HG02973 (cell line): ENCODE measurements around the gene SMURF2.
"Not testable (repeated sequence)": the region's sequence is repeated elsewhere in the genome, so short reads cannot be mapped to it uniquely, and the experiment has no call there.

Experiments used
- ATAC-seq: cut with Tn5 transposase; IDR thresholded peaks from one replicate; pipeline ENCODE4 v1.9.1; 2021; ENCODE audit warnings: moderate library complexity; ENCODE audit not compliant: unreplicated experiment

The SMURF2 gene

DNA sequence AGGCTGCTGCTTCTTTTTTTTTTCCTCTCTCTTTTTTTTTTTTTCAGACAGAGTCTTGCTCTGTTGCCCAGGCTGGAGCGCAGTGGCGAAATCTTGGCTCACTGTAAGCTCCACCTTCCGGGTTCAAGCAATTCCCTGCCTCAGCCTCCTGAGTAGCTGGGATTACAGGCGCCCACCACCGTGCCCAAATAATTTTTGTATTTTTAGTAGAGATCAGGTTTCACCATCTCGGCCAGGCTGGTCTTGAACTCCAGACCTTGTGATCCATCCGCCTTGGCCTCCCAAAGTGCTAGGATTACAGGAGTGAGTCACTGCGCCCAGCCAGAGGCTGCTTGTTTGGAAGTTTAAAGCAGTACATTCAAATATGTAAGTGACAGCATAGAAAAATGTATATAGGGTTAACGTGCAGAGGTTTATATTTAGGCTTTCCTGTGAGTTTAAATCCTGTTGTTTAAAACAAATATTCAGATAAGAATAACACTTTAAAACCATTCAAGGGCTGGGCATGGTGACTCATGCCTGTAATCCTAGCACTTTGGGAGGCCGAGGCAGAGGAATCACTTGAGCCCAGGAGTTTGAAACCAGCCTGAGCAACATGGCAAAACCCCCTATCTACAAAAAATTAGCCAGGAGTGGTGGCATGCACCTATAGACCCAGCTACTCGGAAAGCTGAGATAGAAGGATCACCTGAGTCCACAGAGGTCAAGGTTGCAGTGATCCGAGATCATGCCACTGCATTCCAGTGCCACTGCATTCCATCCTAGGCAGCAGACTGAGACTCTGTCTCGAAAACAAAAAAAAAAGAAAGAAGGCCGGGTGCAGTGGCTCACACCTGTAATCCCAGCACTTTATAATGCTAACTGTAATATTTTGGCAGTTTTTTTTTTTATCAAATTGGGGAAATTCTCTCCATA lies 6.0 kb upstream of the SMURF2 start:
- ATAC-seq = not testable (repeated sequence)

DNA sequence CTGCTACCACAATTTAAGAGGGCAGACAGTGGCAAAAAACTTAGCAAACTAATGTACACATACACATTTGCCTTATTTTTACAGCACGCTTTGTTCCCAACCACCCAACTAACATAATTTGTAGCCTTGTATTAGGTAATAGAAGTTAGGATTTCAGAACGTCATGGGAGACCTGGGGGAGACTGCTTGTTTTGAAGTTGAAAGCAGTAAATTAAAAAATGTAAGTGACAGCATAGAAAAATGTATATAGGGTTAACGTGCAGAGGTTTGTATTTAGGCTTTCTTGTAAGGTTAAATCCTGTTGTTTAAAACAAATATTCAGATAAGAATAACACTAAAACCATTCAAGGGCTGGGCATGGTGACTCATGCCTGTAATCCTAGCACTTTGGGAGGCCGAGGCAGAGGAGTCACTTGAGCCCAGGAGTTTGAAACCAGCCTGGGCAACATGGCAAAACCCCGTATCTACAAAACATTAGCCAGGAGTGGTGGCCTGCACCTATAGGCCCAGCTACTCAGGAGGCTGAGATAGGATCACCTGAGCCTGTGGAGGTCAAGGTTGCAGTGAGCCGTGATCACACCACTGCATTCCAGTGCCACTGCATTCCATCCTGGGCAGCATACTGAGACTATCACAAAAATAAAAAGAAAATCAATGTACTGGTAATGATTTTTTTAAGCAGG lies 2.3 kb upstream of the SMURF2 start:
- not testable (repeated sequence) for ATAC-seq

DNA sequence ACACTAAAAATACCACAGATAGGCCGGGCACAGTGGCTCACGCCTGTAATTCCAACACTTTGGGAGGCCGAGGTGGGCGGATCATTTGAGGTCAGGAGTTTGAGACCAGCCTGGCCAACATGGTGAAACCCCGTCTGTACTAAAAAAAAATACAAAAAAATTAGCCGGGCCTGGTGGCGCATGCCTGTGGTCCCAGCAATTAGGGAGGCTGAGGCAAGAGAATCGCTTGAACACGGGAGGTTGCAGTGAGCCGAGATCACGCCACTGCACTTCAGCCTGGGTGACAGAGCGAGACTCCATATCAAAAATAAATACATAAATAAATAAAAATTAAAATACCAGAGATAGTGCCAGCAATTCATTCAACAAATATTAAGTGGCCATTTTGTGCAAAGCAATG lies 1.7 kb upstream of the SMURF2 start:
- not testable (repeated sequence) for ATAC-seq

DNA sequence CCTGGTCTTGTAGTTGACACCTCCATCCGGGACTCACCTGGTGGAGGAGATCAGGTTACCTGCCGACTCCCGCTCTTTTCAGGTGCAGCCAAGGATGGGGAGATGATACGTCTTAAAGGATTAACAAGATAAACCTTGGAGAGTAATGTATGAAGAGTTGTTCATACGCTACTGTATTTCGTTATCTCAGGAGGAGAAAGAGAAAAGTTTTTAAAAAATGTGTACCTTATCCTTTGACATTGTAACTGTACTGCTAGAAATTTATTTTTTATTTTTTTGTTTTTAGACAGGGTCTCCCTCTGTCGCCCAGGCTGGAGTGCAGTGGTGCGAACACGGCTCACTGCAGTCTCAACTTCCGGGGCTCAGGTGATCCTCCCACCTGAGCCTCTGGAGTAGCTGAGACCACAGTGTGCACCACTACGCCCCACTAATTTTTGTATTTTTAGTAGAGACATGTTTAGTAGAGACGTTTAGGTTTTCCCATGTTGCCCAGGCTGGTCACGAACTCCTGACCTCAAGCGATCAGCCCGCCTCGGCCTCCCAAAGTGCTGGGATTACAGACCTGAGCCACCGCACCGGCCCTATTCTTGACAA lies 764 bp upstream of the SMURF2 start:
- ATAC-seq = no peak

DNA sequence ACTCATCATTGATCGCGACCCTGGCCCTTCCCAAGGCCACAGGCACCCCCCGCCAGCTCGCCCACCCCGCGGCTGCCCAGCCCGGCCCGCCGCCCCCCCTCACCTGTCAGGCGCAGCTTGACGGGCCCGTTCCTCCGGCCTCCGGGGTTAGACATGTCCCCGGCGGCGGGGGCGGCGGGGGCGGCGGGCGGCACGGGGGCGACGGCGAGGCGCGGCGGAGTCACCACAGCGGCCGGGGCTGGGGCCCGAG lies 456 bp downstream of the SMURF2 start:
- no peak for ATAC-seq

DNA sequence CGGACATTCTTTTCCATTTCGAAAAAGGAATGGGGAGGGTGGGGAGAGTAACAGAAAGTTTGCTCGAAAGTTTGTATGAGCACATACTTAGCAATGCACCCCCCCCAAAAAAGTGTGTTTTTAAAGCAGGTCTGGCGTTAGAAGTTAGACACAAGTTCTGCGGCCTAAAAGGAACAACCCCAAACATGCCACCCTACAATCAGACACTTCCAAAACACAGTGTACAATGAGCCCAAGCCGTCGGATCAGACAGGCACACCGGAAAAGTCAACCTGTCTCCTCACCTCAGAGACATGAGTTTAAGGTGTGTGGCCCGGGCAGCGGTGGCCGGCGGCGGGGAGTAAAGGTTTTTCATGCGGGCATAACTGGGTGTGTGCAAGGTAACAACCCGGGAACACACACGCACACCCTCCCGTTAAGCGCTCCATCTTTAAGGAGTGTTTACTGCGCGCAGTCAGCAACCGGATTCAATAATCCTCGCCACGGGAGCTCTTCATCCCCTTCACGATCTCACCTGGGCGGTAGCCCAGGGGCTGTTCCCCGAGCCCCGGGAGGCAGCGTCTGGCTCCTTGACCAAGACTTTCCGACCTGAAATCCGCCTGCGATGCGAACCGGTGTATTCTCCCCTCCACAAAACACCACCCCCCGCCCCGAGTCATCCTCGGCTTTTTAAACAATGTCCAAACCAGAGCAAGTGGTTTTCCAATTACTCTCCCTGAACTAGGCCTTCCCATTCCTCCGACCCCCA lies 955 bp downstream of the SMURF2 start:
- peak; percentile 15 for ATAC-seq

DNA sequence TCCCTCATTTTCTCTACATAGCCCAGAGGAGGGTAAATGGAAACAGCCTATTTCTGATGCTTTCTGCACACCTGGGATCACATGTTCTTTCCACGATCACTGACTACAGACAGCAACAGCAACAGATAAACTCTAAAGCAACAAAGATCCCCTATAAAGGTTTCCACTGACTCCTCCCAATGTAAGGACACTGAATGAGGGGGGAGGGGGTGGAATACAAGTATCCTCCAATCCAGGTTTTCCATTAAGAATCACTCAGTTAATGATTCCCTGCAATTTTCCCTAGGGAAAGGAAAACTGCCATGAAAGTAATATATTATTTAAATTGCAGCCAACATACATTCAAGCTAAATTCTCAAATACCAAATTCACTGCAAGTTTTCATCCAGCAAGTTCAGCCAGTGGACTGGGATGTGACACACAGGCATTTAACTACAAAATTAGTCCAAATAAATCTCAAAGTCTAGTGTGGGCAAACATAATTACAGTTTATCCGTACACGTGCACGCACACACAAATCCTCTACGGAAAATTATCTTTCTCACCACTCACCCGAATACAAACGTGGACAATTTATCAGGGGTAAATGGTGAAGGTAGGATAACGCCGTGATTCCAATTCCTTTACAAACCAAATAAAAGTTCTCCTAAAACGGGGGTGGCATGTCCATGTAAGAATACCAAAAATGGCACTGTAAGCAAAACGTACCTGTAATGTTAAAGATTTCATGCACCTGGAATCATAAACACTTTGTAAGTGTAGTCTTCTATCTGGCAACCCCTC lies 1.7 kb downstream of the SMURF2 start:
- not testable (repeated sequence) for ATAC-seq

DNA sequence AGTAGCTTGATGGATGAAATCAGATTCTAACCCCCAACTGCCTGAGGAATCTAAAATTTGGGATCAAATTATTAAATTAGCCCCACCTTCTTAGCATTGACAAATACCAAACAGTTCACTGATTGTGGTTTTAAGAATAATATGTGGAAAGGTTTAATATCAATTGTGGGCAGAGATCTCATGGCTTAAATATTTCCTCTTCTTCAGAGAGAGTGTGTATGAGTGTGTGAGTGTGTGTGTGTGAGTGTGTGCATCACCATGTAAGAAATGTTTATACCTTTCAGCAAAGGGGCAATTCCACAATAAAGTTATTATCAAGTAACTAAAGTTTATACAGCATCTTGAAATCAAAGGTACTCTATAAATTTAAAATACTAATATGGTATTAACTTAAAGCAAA lies 3.2 kb downstream of the SMURF2 start:
- ATAC-seq = no peak

DNA sequence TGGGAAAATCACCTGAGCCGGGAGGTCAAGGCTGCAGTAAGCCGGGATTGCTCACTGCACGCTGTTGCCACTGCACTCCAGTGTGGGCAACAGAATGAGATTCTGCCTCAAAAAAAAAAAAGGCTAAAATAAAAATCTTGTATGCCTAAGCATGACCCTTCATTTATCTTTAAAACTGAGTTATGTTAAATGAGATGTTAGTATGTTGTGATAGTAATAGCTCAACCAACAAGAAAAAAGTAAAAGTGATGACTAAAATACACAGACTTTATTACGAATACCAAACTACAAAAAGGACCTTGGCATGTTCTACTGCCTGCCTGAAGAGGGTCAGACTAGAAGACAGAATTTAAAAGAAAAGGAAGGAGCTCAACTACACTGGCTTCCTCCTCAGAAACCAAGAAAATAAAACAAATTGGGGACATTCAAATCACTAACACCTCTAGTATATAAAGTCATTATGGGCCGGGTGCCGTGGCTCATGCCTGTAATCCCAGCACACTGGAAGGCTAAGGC lies 4.4 kb downstream of the SMURF2 start:
- no peak for ATAC-seq

DNA sequence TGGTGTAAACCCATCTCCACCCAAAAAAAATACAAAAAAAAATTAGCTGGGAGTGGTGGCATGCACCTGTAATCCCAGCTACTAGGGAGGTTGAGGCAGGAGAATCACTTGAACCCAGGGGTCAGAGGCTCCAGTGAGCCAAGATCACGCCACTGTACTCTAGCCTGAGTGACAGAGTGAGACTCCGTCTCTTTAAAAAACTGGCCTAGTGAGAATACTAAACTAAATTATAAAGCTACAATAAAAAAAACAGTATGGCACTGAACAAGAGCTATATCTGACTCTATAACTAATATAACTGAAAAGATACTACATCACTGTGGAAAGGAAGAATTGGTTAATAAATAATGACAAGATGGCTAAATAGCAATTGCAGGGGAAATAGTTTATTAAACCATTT lies 6.4 kb downstream of the SMURF2 start:
- no peak for ATAC-seq

DNA sequence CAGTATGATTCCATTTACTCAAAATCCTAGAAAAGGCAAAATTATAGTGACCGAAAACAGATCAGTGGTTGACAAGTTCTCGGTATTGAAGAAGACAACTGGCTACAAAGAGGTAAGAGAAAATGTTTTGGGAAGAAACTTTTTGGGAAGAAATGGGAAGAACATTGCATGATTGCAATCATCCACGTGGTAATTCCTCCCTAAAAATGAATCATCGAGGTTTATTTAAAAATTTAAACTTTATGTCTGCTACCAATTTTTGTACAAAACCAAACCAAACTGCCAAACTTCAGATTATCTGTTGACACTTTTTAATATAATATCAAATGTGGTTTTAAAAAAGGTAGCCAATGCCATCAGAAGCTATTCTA lies 8.1 kb downstream of the SMURF2 start:
- ATAC-seq = no peak

DNA sequence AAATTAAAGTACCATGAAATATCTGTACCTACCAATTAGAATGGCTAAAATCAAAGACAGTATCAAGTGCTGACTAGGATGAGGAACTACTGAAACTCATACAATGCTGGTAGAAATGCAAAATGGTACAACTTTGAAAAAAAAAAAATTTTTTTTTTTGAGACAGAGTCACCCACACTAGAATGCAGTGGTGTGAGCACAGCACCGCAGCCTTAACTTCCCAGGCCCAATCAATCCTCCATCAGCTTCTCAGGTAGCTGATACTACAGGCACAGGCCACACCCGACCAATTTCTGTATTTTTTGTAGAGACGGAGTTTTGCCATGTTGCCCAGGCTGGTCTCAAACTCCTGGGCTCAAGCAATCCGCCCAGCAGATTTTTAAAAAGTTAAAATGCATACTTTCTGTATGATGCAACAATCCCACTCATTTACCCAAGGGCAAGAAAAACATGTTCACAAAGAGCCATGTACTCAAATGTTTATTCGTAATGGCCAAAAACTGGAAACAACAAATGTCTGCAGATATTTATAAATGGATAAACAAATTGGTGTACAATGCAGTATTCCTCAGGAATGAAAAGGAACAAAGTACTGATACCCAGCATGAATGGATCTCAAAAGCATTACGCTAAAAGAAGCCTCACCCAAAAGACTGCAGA lies 8.7 kb downstream of the SMURF2 start:
- no peak for ATAC-seq

DNA sequence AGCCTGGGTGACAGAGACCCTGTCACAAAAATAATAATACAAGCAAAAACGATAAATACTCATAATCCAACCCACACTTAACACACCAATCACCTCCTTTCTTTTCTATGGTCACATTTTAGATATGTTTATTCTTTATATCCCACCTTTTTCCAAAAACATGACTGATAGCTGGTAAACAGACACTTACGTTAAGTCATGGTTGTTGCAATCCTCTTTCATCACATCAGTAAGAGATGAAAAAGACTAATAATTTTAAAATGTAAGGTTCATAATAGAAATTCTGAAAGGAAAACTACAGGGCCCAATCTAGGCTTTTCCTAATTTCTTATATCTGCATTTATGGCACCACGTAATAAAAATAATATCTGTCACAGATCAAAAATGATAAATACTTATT lies 10.2 kb downstream of the SMURF2 start:
- no peak for ATAC-seq

DNA sequence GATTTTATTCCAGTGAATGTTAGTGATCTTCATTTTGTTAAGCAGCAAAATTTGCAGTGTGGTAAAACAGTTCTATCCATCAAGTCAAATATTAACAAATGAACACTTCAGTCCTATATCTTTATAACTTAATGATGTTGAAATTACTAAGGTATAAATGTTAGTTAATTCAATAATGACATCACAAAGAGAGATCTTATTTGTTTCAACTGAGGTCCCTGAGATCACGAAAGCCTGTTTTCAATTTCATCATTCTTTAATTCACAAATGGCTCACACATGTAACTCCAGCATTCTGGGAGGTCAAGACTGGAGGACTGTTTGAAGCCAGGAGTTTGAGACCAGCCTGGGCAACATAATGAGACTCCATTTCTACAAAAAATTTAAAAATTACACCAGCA lies 13.9 kb downstream of the SMURF2 start:
- ATAC-seq = no peak

DNA sequence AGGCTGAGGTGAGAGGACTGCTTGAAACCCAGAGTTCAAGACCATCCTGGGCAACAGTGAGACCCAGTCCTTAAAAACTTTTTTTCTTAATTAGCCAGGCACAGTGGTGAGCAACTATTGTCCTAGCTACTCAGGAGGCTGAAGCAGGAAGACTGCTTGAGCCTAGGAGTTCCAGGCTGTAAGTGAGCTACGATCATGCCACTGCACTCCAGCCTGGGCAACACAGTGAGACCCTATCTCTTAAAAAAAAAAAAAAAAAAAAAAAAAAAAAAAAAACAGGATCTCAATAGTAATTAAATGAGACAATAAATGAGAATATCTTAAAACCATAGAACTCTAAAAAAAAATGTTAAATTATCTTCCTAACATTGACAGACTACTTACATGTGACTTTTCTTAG lies 14.3 kb downstream of the SMURF2 start:
- no peak for ATAC-seq

DNA sequence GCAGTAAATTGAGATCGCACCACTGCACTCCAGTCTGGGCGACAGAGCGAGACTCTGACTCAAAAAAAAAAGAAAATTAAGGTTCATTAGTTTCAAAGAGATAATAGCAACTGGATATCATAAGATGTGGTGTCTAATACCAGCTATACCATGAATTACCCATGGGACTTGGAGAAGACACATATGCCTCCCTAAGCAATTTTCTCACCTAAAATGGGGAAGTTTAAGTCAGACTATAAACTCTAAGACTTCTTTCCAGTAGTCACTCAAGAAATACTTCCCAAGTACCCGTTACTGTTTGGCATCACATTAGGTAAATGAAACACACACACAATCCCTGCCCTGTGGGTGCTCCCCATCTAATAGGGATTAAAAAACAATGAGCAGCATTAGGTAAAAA lies 22.6 kb downstream of the SMURF2 start:
- no peak for ATAC-seq

DNA sequence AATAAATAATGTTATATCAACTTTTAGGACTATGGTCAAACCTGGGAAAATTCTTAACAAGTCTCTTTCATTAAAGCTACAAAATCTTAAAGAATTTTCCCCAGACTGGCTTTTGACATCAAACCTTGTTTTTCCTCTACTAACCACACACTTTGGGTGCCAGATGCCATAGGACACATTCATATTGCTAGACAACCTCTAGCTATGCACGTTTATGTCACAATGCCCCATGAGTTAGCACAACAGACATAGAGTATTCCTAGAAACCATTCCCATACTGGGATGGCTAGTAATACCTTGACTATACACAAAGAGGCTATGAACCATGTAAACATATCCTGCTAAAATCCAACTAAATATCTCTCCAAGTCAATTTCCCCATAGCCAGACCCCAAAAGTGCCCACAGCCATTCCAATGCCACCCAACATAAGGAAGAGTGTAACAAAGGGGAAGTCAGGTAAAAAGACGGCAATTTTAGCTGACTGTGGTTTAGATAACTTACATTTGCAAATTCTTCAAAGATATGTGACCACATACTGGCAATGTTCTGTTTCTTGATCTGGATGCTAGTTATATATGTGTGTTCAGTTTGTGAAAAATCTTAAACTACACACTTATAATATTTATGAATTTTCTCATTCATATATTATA lies 23.4 kb downstream of the SMURF2 start:
- no peak for ATAC-seq

DNA sequence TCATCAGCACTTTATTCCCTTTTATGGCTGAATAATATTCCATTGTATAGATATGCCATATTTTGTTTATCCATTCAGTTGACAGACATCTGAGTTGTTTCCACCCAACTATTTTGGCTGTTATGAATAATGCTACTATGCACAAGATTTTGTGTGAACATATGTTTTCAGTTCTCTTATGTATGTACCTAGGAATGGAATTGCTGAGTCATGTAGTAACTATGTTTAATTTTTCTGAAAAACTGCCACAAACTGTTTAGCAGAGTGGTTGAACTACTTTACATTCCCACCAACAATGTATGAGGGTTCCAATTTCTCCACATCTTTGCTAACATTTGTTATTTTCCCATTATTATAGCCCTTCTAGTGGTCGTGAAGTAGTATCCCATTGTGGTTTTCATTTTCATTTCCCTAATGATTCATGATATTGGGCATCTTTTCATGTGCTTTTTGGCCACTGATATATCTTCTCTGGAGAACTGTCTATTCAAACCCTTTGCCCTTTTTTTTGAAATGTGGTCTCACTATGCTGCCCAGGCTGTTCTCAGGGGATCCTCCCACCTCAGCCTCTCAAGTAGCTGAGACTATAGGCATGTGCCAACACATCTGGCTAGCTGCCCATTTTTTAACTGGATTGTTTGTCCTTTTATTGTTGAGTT lies 26.3 kb downstream of the SMURF2 start:
- ATAC-seq = peak; percentile 88

DNA sequence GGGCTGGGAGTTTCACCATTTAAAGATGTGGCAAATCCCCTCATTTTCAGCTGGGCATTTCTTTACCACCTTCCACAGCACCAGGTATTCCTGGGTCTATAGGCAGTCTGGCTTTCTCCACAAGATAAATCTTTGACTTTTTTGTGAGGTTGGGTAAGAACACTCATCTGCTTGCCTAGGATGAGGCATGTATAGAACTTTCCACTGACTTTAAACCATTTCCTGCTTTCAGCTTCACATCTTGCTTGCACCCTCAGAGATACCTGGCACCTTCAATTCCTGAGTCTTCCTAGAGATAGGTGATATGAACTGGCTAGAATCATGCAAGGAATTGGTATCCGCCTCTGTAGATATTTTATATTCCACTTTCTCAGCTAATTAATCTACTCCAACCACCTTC lies 27.9 kb downstream of the SMURF2 start:
- ATAC-seq = no peak
